ENCODE data around the gene SIPA1L3. TPM values are rescaled to one million over a fixed set of nuclear protein-coding genes. Genes with fewer than 3 reads are reported as not detected.

Gene SIPA1L3
- total and polyA plus RNA-seq, 2 experiments from 2014 or later: 13.7 to 23.3 TPM

DNA sequence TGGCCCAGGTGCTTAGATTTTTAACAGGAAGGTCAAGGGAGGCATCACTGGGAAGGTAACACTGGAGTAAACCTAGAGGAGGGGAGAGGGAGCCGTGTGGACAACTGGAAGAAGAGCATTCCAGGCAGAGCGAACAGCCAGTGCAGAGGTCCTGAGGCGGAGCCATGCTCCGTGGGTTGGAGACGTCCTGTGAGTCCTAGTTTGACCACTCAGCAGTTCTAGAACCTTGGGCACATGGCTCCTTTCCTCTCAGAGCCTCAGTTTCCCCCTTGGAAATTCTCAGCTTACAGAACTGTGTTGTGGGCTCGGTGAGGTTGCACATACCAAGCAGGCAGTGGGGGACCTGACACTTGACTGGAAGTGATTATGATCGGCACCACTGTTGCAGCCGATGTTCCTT, 186.1 kb downstream of the SIPA1L3 start:
- H3K79me2 ChIP-seq: no peaks in the 10 kb centered on the region
- H3K9me2 ChIP-seq (replicated peaks; ENCODE audit: insufficient read depth): no peaks in the 10 kb centered on the region
- no peak overlapping the region for H3K4me2 ChIP-seq
- no peak for TF ChIP-seq EZH2 (IDR thresholded peaks at IDR 0.05; ENCODE audit: borderline replicate concordance)
- no peaks in the 10 kb centered on the region for H4K20me1 ChIP-seq (ENCODE audit: insufficient read depth, poor library complexity, severe bottlenecking)
- H3K9me3 ChIP-seq (ENCODE audit: low read depth): no peaks in the 10 kb centered on the region
- H3K27me3 ChIP-seq: no peaks in the 10 kb centered on the region
- H2AFZ ChIP-seq: no peak overlapping the region
- 80% methylated on average over 8 of the region's 8 CpGs for WGBS (ENCODE audit: low lambda C conversion rate, missing lambda C conversion rate)
- DNase-seq (ENCODE audit: low spot score): no peak
- no peak overlapping the region for H3K4me3 ChIP-seq
- H3K27ac ChIP-seq: no peak overlapping the region
- no peaks in the 10 kb centered on the region for H3K4me1 ChIP-seq (ENCODE audit: insufficient read depth)
- H3K36me3 ChIP-seq (replicated peaks; ENCODE audit: insufficient read depth, low read depth): no peaks in the 10 kb centered on the region

DNA sequence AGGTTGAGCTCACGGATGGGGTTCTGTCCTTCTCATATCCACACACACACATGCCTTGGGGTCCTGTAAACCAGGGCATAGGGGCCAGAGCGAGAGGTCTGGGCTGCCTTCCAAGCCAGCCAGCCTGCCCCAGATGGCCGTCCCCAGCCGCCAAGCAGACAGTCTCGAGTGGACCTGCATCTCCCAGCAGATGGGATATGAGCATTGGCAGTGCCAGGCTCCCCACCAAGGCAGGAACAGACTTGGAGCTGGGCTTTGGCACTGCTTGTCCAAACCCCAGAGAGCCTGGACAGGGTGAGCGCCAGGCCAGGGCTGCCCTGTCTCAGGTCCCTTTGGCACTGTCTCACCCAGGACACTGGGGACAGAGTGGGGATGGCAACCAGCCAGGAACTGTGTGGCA, 186.6 kb downstream of the SIPA1L3 start:
- 95% methylated on average over 6 of the region's 6 CpGs for WGBS (ENCODE audit: low lambda C conversion rate, missing lambda C conversion rate)
- no peaks in the 10 kb centered on the region for H3K27me3 ChIP-seq
- H3K36me3 ChIP-seq (replicated peaks; ENCODE audit: insufficient read depth, low read depth): no peaks in the 10 kb centered on the region
- H3K9me3 ChIP-seq (ENCODE audit: low read depth): no peaks in the 10 kb centered on the region
- H2AFZ ChIP-seq: no peak overlapping the region
- TF ChIP-seq EZH2phosphoT487 (IDR thresholded peaks at IDR 0.05; ENCODE audit: low read depth, severe bottlenecking, unreplicated experiment): no peak
- TF ChIP-seq, protein P1, sequence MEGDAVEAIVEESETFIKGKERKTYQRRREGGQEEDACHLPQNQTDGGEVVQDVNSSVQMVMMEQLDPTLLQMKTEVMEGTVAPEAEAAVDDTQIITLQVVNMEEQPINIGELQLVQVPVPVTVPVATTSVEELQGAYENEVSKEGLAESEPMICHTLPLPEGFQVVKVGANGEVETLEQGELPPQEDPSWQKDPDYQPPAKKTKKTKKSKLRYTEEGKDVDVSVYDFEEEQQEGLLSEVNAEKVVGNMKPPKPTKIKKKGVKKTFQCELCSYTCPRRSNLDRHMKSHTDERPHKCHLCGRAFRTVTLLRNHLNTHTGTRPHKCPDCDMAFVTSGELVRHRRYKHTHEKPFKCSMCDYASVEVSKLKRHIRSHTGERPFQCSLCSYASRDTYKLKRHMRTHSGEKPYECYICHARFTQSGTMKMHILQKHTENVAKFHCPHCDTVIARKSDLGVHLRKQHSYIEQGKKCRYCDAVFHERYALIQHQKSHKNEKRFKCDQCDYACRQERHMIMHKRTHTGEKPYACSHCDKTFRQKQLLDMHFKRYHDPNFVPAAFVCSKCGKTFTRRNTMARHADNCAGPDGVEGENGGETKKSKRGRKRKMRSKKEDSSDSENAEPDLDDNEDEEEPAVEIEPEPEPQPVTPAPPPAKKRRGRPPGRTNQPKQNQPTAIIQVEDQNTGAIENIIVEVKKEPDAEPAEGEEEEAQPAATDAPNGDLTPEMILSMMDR (IDR thresholded peaks at IDR 0.05; ENCODE audit: poor library complexity): no peak
- no peak for TF ChIP-seq EZH2 (IDR thresholded peaks at IDR 0.05; ENCODE audit: borderline replicate concordance)
- no peak overlapping the region for H3K4me3 ChIP-seq
- no peaks in the 10 kb centered on the region for H3K9me2 ChIP-seq (replicated peaks; ENCODE audit: insufficient read depth)
- H3K27ac ChIP-seq: no peak overlapping the region
- H3K79me2 ChIP-seq: no peaks in the 10 kb centered on the region
- H4K20me1 ChIP-seq (ENCODE audit: insufficient read depth, poor library complexity, severe bottlenecking): no peaks in the 10 kb centered on the region
- no peaks in the 10 kb centered on the region for H3K4me1 ChIP-seq (ENCODE audit: insufficient read depth)
- no peak for DNase-seq (ENCODE audit: low spot score)
- no peak overlapping the region for H3K4me2 ChIP-seq

DNA sequence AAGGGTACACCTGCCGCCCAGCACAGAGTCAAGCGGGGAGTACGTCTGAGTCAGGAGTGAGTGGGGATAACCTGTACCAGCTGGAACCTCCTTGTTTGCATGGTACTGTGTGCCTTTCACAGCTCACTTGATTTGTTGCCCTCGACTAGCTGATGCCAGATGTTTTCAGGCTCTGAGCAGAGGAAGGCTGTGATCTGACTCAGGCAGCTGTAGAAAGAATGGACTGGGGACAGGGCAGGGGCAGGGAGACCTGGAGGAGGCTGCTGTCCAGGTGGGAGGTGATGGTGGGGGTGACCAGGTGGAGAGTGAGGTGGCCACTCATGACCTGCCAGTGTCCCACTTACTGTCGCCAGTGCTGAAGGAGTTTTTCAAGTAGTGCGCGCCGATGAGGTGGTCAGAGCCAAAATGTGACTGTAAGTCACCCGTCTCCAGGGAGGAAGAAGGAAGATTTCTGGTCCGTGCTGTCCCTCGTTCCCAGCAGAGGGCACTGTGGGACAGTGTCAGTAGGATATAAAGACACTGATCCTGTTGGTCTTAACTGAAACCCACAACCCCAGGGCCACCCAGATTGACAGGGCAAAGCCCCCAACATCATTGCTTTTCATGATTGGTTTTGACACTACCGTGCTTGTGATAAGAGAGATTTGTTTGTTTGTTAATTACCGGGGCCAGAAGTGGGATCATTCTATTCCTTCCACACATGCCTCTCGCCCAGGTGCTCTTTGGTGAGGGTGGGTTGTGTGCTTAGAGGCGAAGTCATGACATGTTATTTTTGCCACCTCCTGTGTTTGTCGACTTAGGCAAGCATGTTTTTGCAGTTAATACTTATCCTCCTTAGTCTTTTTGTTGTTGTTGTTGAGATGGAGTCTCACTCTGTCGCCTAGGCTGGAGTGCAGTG, 188.7 kb downstream of the SIPA1L3 start:
- no peaks in the 10 kb centered on the region for H3K36me3 ChIP-seq (replicated peaks; ENCODE audit: insufficient read depth, low read depth)
- H3K4me2 ChIP-seq: no peak overlapping the region
- 60% methylated on average over 17 of the region's 17 CpGs for WGBS (ENCODE audit: low lambda C conversion rate, missing lambda C conversion rate)
- no peak overlapping the region for H3K27ac ChIP-seq
- DNase-seq (ENCODE audit: low spot score): peak; percentile 78
- H3K9me3 ChIP-seq (ENCODE audit: low read depth): no peaks in the 10 kb centered on the region
- no peak overlapping the region for H3K4me3 ChIP-seq
- no peaks in the 10 kb centered on the region for H3K79me2 ChIP-seq
- H3K4me1 ChIP-seq (ENCODE audit: insufficient read depth): no peaks in the 10 kb centered on the region
- H2AFZ ChIP-seq: no peak overlapping the region
- TF ChIP-seq, protein P1 (IDR thresholded peaks at IDR 0.05; ENCODE audit: poor library complexity): peak; percentile 70
- TF ChIP-seq EZH2 (IDR thresholded peaks at IDR 0.05; ENCODE audit: borderline replicate concordance): no peak
- TF ChIP-seq EZH2phosphoT487 (IDR thresholded peaks at IDR 0.05; ENCODE audit: low read depth, severe bottlenecking, unreplicated experiment): no peak
- H3K27me3 ChIP-seq: no peaks in the 10 kb centered on the region
- no peaks in the 10 kb centered on the region for H4K20me1 ChIP-seq (ENCODE audit: insufficient read depth, poor library complexity, severe bottlenecking)
- no peaks in the 10 kb centered on the region for H3K9me2 ChIP-seq (replicated peaks; ENCODE audit: insufficient read depth)

DNA sequence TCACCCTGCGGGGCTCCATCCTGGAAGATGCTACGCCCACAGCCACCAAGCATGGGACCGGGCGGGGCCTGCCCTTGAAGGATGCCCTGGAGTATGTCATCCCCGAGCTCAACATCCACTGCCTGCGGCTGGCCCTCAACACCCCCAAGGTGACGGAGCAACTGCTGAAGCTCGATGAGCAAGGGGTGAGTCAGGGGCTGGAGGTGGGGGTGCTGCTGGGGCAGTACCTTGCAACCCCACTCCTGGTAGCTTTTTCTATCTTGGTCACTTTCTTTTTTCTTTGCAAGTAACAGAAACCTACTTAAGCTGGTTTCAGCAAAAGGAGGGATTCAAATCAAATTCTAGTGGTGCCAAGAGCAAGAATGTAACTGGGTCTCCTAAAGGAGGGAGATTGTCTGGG, 193.0 kb downstream of the SIPA1L3 start:
- Histone ChIP-seq H3K4me1 (ENCODE audit: insufficient read depth) (no peaks in the 10 kb centered on the region), H3K9me2 (replicated peaks; ENCODE audit: insufficient read depth) (no peaks in the 10 kb centered on the region), H3K27me3 (no peaks in the 10 kb centered on the region), H3K9me3 (ENCODE audit: low read depth) (no peaks in the 10 kb centered on the region), H3K4me3 (no peak overlapping the region), H4K20me1 (ENCODE audit: insufficient read depth, poor library complexity, severe bottlenecking) (no peaks in the 10 kb centered on the region), H2AFZ (no peak overlapping the region), H3K4me2 (no peak overlapping the region), H3K27ac (no peak overlapping the region), H3K36me3 (replicated peaks; ENCODE audit: insufficient read depth, low read depth) (no peaks in the 10 kb centered on the region), H3K79me2 (no peaks in the 10 kb centered on the region)
- DNase-seq (ENCODE audit: low spot score): no peak
- TF ChIP-seq, protein P1 (IDR thresholded peaks at IDR 0.05; ENCODE audit: poor library complexity): no peak
- WGBS (ENCODE audit: low lambda C conversion rate, missing lambda C conversion rate): 93% methylated on average over 8 of the region's 8 CpGs
